ENCODE measurements around the gene LIME1. TPM values are rescaled to one million over a fixed set of nuclear protein-coding genes. Genes with fewer than 3 reads are reported as not detected.

Gene LIME1
- total and polyA plus RNA-seq, 9 of the 15 experiments (the other 6 are each of a cell fraction or from before 2014, with no cell fraction given), result 0.11 to 17.1 (median 2.8) TPM; not detected in 2

- H3K4me3 ChIP-seq, result no peak overlapping the region
- CTCF ChIA-PET (ENCODE audit: low intra/inter-chr PET ratio), result no interaction called here
- peaks cover 9% of the 10 kb centered on the region for H4K20me1 ChIP-seq (replicated peaks; ENCODE audit: control insufficient read depth, insufficient read depth, low read length)
- H3K27me3 ChIP-seq (ENCODE audit: control insufficient read depth in 2 of 2, insufficient read depth in 2 of 2, low read length in 2 of 2), result no peaks in the 10 kb centered on the region
- peak overlapping the region in 1 of 2 experiments; percentile 81; a peak in 1 of 4 replicates for H3K9ac ChIP-seq (ENCODE audit: insufficient read depth in 1 of 2, low read depth in 2 of 2, low read length in 2 of 2)
- H3K4me1 ChIP-seq (replicated peaks in 1 of 2; ENCODE audit: control insufficient read depth in 2 of 2, insufficient read depth in 2 of 2, low read length in 2 of 2), result peaks cover 12 to 79% of the 10 kb centered on the region in 2 experiments
- peaks cover 16% of the 10 kb centered on the region for H3K79me2 ChIP-seq (ENCODE audit: control insufficient read depth, insufficient read depth, low read length)
- DNase-seq (ENCODE audit: extremely low read depth in 1 of 4, low spot score in 3 of 4) (peak in 2 of 4 experiments; percentile 17 to 21), FAIRE-seq (no peak), ATAC-seq (no peak)
- intact Hi-C loops (cut with micrococcal nuclease), result loop anchor here (10.0 kb wide), 2 partner anchors 83 to 167 kb away; partner anchors contain the start of gene PTK6
- H2AFZ ChIP-seq (ENCODE audit: low read depth, low read length), result no peak overlapping the region
- H3K36me3 ChIP-seq (ENCODE audit: control insufficient read depth, insufficient read depth, low read length), result peaks cover 37% of the 10 kb centered on the region
- no peak overlapping the region for H3K4me2 ChIP-seq (ENCODE audit: insufficient read depth, low read length)
- no peaks in the 10 kb centered on the region for H3K9me1 ChIP-seq (ENCODE audit: control insufficient read depth, insufficient read depth, low read length)
- BruUV-seq (replicated peaks), result no TSS peak
- POLR2A ChIA-PET, result interaction anchor here (0.6 to 1.3 kb wide), 4 partner anchors 18 to 164 kb away, joined by 3 to 6 read pairs (median 4); partner anchors contain the start of genes GMEB2 and TPD52L2
- WGBS (ENCODE audit: insufficient coverage, low coverage, missing lambda C conversion rate), result 76% methylated on average over 5 of the region's 14 CpGs
- no peak overlapping the region for H3K27ac ChIP-seq (ENCODE audit: extremely low read depth, low read depth, low read length)
- no peaks in the 10 kb centered on the region for H3K9me3 ChIP-seq (replicated peaks; ENCODE audit: control insufficient read depth, insufficient read depth, low read depth, low read length)
- in situ Hi-C loops (cut with MboI), result no loop called here
- TF ChIP-seq ZNF174 (CRISPR knock-in tag; IDR thresholded peaks at IDR 0.05) (no peak), GTF2A2 (tag; IDR thresholded peaks at IDR 0.05) (no peak), PHF21A (IDR thresholded peaks at IDR 0.05; ENCODE audit: borderline replicate concordance, low read depth) (no peak), POLR2G (IDR thresholded peaks at IDR 0.05; ENCODE audit: low read depth, low read length) (peak; percentile 71), PHB2 (IDR thresholded peaks at IDR 0.05; ENCODE audit: low read depth) (no peak), STAT5A (IDR thresholded peaks at IDR 0.05; ENCODE audit: borderline replicate concordance, low read length) (no peak), E4F1 (CRISPR knock-in tag; IDR thresholded peaks at IDR 0.05; ENCODE audit: borderline replicate concordance) (no peak), HMG20B (CRISPR knock-in tag; IDR thresholded peaks at IDR 0.05) (no peak), ZNF511 (CRISPR knock-in tag; IDR thresholded peaks at IDR 0.05) (no peak), CHD4 (IDR thresholded peaks at IDR 0.05; ENCODE audit: insufficient read depth, insufficient replicate concordance, low read depth, low read length, poor library complexity, severe bottlenecking) (no peak), CCAR2 (IDR thresholded peaks at IDR 0.05; ENCODE audit: low read depth, low read length) (no peak), HDAC3 (IDR thresholded peaks at IDR 0.05; ENCODE audit: borderline replicate concordance, partially characterized antibody) (no peak), TAF1 (IDR thresholded peaks at IDR 0.05; ENCODE audit: control insufficient read depth, extremely low read depth, insufficient read depth, low read length, severe bottlenecking) (no peak), ZNF639 (CRISPR knock-in tag; conservative IDR thresholded peaks at IDR 0.05 in 1 of 2, IDR thresholded peaks at IDR 0.05 in 1 of 2) (no peak), JUN (IDR thresholded peaks at IDR 0.05; ENCODE audit: borderline replicate concordance, low read depth, low read length) (no peak), JUN (CRISPR knock-in tag; IDR thresholded peaks at IDR 0.05; ENCODE audit: borderline replicate concordance) (no peak)
Observed at GRCh38 chr20:63701329-63702035, 35.0 kb upstream of the LIME1 start.
